Measurements from ENCODE around the gene ACIN1. TPM values are rescaled to one million over a fixed set of nuclear protein-coding genes. Genes with fewer than 3 reads are reported as not detected.

Gene ACIN1
- total and polyA plus RNA-seq, 7 donors: 45.2 to 83.2 (median 75.3) TPM

DNA sequence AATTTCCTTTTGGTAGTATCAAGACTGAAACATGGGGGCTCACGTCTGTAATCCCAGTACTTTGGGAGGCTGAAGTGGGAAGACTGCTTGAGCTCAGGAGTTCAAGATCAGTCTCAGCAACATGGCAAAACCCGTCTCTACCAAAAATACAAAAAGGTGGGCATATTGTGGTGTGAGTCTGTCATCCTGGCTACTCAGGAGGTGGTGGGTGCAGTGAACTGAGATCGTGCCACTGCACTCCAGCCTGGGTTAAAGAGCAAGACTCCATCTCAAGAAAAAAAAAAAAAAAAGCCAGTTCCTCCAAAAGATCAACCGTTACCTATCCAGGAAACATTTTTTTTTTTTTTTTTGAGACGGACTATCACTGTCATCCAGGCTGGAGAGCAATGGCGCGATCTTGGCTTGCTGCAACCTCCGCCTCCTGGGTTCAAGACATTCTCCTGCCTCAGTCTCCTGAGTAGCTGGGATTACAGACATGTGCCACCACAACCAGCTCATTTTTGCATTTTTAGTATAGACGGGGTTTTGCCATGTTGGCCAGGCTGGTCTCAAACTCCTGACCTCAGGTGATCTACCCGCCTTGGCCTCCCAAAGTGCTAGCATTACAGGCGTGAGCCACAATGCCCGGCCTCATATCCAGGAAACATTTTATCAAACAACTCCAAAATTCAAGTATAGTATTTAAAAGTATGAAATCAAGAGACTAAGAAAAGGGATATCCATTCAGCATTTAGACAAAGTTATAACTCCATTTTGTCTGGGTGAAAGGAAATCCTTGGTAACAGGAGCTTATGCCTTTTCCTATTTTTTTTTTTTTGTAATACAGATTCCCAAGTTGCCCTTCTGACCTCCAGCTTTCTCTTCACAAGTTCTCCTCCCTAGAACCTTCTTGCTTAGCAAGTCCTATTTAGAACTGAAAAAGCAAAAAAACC, 3.4 kb downstream of the ACIN1 start:
- intact Hi-C loops (cut with DNase I): no loop called here
- no peak overlapping the region for H3K4me3 ChIP-seq
- peaks cover 19% of the 10 kb centered on the region for H3K4me1 ChIP-seq
- no peak for DNase-seq
- H3K27ac ChIP-seq: no peak overlapping the region
- no peaks in the 10 kb centered on the region for H3K27me3 ChIP-seq (ENCODE audit: insufficient read depth in 3 of 3, low read length in 2 of 3)
- TF ChIP-seq, protein P1, sequence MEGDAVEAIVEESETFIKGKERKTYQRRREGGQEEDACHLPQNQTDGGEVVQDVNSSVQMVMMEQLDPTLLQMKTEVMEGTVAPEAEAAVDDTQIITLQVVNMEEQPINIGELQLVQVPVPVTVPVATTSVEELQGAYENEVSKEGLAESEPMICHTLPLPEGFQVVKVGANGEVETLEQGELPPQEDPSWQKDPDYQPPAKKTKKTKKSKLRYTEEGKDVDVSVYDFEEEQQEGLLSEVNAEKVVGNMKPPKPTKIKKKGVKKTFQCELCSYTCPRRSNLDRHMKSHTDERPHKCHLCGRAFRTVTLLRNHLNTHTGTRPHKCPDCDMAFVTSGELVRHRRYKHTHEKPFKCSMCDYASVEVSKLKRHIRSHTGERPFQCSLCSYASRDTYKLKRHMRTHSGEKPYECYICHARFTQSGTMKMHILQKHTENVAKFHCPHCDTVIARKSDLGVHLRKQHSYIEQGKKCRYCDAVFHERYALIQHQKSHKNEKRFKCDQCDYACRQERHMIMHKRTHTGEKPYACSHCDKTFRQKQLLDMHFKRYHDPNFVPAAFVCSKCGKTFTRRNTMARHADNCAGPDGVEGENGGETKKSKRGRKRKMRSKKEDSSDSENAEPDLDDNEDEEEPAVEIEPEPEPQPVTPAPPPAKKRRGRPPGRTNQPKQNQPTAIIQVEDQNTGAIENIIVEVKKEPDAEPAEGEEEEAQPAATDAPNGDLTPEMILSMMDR (IDR thresholded peaks at IDR 0.05): no peak
- H3K36me3 ChIP-seq (ENCODE audit: insufficient read depth in 1 of 2, low read depth in 1 of 2): peaks cover 18 to 72% of the 10 kb centered on the region in 2 donors
- no peak for ATAC-seq
- WGBS, 3 donors: 81 to 85% (median 82%) methylated on average over 12 of the region's 12 CpGs
- H3K9me3 ChIP-seq: no peaks in the 10 kb centered on the region

DNA sequence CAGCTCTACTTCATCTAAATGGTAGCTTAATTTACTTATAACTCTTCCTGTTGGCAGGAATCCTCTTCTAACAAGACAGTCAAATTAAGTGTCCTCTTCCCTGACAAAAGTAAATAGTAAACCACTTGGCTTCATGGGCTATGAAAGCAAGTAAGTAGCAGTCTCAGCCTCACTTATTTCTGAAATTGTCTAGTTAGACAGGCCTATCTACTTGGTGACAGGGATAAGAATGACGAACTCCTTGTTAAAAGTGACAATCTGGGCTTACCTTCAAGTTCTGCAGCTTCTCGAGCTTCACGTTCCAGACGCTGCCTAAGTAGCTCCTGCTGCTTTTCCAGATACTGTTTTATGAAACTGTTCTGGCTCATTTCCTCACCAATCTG, 4.7 kb downstream of the ACIN1 start:
- Histone ChIP-seq H3K9me3 (no peaks in the 10 kb centered on the region), H3K36me3 (ENCODE audit: insufficient read depth in 1 of 2, low read depth in 1 of 2) (peaks cover 18 to 85% of the 10 kb centered on the region in 2 donors), H3K27ac (no peak overlapping the region), H3K4me1 (peaks cover 16% of the 10 kb centered on the region), H3K4me3 (no peak overlapping the region), H3K27me3 (ENCODE audit: insufficient read depth in 3 of 3, low read length in 2 of 3) (no peaks in the 10 kb centered on the region)
- DNase-seq: no peak
- TF ChIP-seq, protein P1 (IDR thresholded peaks at IDR 0.05): no peak
- intact Hi-C loops (cut with DNase I): no loop called here
- no peak for ATAC-seq
- whole genome bisulfite sequencing, 3 donors: 65 to 75% (median 73%) methylated on average over 4 of the region's 4 CpGs

DNA sequence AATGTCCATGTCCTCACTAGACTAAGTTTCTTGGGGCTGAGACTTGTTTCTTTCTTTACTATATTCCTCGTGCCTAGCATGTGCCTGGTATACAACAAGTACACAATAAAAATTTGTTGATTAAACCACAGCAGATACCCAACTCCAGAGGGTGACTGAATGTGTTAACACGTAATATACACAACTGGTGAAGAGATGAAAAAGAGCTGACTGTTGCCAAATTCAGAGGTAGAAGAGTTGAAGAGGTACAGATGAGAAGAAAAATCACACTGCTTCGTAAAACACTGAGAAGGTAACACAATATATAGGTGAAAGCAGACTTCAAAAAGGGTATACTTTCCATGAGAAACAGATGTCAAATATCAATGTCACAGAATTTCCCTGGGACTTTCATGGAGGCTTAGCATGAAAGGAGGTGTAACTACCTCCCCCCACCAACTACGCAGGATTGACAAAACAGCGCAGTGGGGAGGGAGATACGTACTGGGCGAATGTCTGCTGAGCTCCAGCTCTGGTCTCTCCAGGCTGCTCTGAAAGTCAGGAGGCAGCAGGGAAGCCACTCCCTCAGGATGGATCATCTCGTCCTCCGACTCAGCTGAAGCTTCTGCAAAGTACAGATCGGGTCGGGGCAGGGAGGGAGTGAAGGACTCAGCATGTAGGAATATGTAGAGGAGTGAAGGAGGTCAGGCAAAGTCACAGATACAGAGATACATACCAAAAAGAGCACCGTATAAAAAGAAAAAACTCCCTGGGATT, 5.3 kb downstream of the ACIN1 start:
- H3K36me3 ChIP-seq (ENCODE audit: insufficient read depth in 1 of 2, low read depth in 1 of 2): peaks cover 18 to 91% of the 10 kb centered on the region in 2 donors
- intact Hi-C loops (cut with DNase I): no loop called here

DNA sequence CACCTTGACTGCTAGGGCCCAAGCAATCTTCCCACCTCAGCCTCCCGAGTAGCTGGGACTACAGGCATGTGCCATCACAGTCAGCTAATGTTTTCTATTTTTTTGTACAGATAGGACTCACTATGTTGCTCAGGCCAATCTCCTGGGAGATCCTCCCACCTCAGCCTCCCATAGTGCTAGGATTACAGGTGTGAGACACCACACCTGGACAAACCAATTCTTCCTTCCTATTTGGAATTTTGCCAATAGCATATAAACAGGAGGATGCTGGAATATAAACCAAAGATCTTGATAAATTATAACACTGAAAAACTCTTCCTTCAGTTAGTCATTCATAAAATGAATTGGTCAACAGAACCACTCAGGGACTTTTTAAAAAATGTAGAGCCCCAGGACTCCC, 8.4 kb downstream of the ACIN1 start:
- intact Hi-C loops (cut with DNase I): no loop called here
- peaks cover 14 to 100% of the 10 kb centered on the region in 2 donors for H3K36me3 ChIP-seq (ENCODE audit: insufficient read depth in 1 of 2, low read depth in 1 of 2)
- ATAC-seq: no peak
- no peak overlapping the region for H3K27ac ChIP-seq
- no peak for DNase-seq
- H3K4me1 ChIP-seq: no peaks in the 10 kb centered on the region
- TF ChIP-seq, protein P1 (IDR thresholded peaks at IDR 0.05): no peak
- H3K27me3 ChIP-seq (ENCODE audit: insufficient read depth in 3 of 3, low read length in 2 of 3): no peaks in the 10 kb centered on the region
- no peaks in the 10 kb centered on the region for H3K9me3 ChIP-seq
- H3K4me3 ChIP-seq: no peak overlapping the region
- WGBS, 3 donors: 88 to 92% (median 91%) methylated on average over 1 of the region's 1 CpG

More for the DNA sequence above, 5.3 kb downstream of the ACIN1 start:
- ATAC-seq (no peak), DNase-seq (no peak)
- H3K27ac ChIP-seq: no peak overlapping the region
- H3K9me3 ChIP-seq: no peaks in the 10 kb centered on the region
- no peaks in the 10 kb centered on the region for H3K27me3 ChIP-seq (ENCODE audit: insufficient read depth in 3 of 3, low read length in 2 of 3)
- no peak overlapping the region for H3K4me3 ChIP-seq
- 86 to 89% (median 89%) methylated on average over 12 of the region's 12 CpGs for WGBS, 3 donors
- TF ChIP-seq, protein P1 (IDR thresholded peaks at IDR 0.05): no peak
- H3K4me1 ChIP-seq: peaks cover 16% of the 10 kb centered on the region
